Body of pancreas (tissue), 4 donors: ENCODE data around the gene DDX39A. TPM values are rescaled to one million over a fixed set of nuclear protein-coding genes. Genes with fewer than 3 reads are reported as not detected.

Source experiments
- ATAC-seq: fragments of 150-250 bp; one replicate; pipeline ENCODE4 v1.9.1; 2016
- DNase-seq, 4 donors: peaks; one replicate each; pipeline ENCODE4 v3.0.0-alpha.2; 2019
- H3K27ac ChIP-seq, 4 donors: fragments of 200-600 bp; sonication (generic); 1 replicate in 3 of 4; 2 replicates in 1 of 4; pipeline versions ENCODE4 v1.5.1 to v1.6.1; 2016 to 2019; ENCODE audit warnings: mild to moderate bottlenecking in 1 of 4, mixed read lengths in 1 of 4, moderate library complexity in 1 of 4
- H3K27me3 ChIP-seq, 2 donors: fragments of 200-600 bp; sonication (generic); one replicate each; pipeline ENCODE4 v1.6.0; 2016; ENCODE audit warnings: mild to moderate bottlenecking in 1 of 2
- H3K36me3 ChIP-seq, 2 donors: fragments of 200-600 bp; sonication (generic); replicated peaks in 1 of 2; 2 replicates each; pipeline ENCODE4 v1.5.1; 2016; ENCODE audit warnings: low read depth in 2 of 2; ENCODE audit not compliant: insufficient read depth in 1 of 2
- H3K4me1 ChIP-seq: fragments of 200-600 bp; sonication (generic); one replicate; pipeline ENCODE4 v1.6.0; 2016
- H3K4me3 ChIP-seq, 2 donors: fragments of 200-600 bp; sonication (generic); 1 replicate in 1 of 2; 2 replicates in 1 of 2; pipeline ENCODE4 v1.5.1; 2016 to 2019
- H3K9me3 ChIP-seq, 3 donors: fragments of 200-600 bp; sonication (generic); 1 replicate in 2 of 3; 2 replicates in 1 of 3; pipeline ENCODE4 v1.5.1; 2016
- POLR2A ChIP-seq, 3 donors: fragments of 450-650 bp; IDR thresholded peaks; one replicate each; pipeline ENCODE4 v1.6.1; 2016; ENCODE audit warnings: antibody characterized with exemption in 3 of 3, mild to moderate bottlenecking in 2 of 3
- WGBS, 2 donors: methylation state at CpG; one replicate each; pipeline ENCODE4 v1.1.5; 2017; 5-methylcytosine and 5-hydroxymethylcytosine counted together
- intact Hi-C: fragments of 100-400 bp; cut with DNase I; formaldehyde crosslinking; loops from one replicate; pipeline ENCODE4 v1.15.1; 2023
- total RNA-seq, 2 donors: library from RNA; depleted of rRNA; stranded (reverse); fragments of >200 nt; gene quantifications; one replicate each; pipeline ENCODE4 v1.1.0, GENCODE V29; 2016
- TF ChIP-seq, protein P1 (sequence below), 7 experiments: fragments of 450-650 bp in 4 of 7; fragments of 200-600 bp in 3 of 7; sonication (generic) in 3 of 7; IDR thresholded peaks; one replicate each; pipeline ENCODE4 v1.5.1; 2016 to 2019; ENCODE audit warnings: antibody characterized with exemption in 7 of 7

The DDX39A gene
- total RNA-seq, 2 donors from 2014 or later = 32.4 to 86.7 TPM

- Histone ChIP-seq H3K4me3 (no peak overlapping the region), H3K36me3 (no peaks in the 10 kb centered on the region), H3K27me3 (no peaks in the 10 kb centered on the region), H3K4me1 (peaks cover 32% of the 10 kb centered on the region), H3K9me3 (no peaks in the 10 kb centered on the region), H3K27ac (no peak overlapping the region)
- TF ChIP-seq, protein P1, sequence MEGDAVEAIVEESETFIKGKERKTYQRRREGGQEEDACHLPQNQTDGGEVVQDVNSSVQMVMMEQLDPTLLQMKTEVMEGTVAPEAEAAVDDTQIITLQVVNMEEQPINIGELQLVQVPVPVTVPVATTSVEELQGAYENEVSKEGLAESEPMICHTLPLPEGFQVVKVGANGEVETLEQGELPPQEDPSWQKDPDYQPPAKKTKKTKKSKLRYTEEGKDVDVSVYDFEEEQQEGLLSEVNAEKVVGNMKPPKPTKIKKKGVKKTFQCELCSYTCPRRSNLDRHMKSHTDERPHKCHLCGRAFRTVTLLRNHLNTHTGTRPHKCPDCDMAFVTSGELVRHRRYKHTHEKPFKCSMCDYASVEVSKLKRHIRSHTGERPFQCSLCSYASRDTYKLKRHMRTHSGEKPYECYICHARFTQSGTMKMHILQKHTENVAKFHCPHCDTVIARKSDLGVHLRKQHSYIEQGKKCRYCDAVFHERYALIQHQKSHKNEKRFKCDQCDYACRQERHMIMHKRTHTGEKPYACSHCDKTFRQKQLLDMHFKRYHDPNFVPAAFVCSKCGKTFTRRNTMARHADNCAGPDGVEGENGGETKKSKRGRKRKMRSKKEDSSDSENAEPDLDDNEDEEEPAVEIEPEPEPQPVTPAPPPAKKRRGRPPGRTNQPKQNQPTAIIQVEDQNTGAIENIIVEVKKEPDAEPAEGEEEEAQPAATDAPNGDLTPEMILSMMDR (IDR thresholded peaks at IDR 0.05) = no peak
- no peak for TF ChIP-seq POLR2A (IDR thresholded peaks at IDR 0.05)
- ATAC-seq (no peak), DNase-seq (no peak)
- whole genome bisulfite sequencing, 2 donors = 65 to 70% methylated on average over 3 of the region's 3 CpGs
- intact Hi-C loops = no loop called here
Observed at GRCh38 chr19:14430712-14431111, 11.6 kb upstream of the DDX39A start.

- intact Hi-C loops = no loop called here
- ATAC-seq (no peak), DNase-seq (no peak)
- H3K9me3 ChIP-seq = no peaks in the 10 kb centered on the region
- H3K36me3 ChIP-seq = no peaks in the 10 kb centered on the region
- H3K27ac ChIP-seq = no peak overlapping the region
- H3K4me1 ChIP-seq = peaks cover 18% of the 10 kb centered on the region
- TF ChIP-seq, protein P1 (IDR thresholded peaks at IDR 0.05) = no peak
- TF ChIP-seq POLR2A (IDR thresholded peaks at IDR 0.05) = no peak
- 50 to 56% methylated on average over 4 of the region's 4 CpGs for WGBS, 2 donors
- no peaks in the 10 kb centered on the region for H3K27me3 ChIP-seq
- H3K4me3 ChIP-seq = no peak overlapping the region
Observed at GRCh38 chr19:14428882-14429416, 9.8 kb upstream of the DDX39A start.

GRCh38 chr19:14427461-14427860 is 8.3 kb upstream of the DDX39A start:
- no peak for TF ChIP-seq POLR2A (IDR thresholded peaks at IDR 0.05)
- TF ChIP-seq, protein P1 (IDR thresholded peaks at IDR 0.05) = no peak
- ATAC-seq (no peak), DNase-seq (no peak)
- intact Hi-C loops = no loop called here
- Histone ChIP-seq H3K27me3 (no peaks in the 10 kb centered on the region), H3K9me3 (no peaks in the 10 kb centered on the region), H3K4me1 (peaks cover 10% of the 10 kb centered on the region), H3K4me3 (no peak overlapping the region), H3K36me3 (no peaks in the 10 kb centered on the region), H3K27ac (no peak overlapping the region)
- WGBS, 2 donors = 58 to 66% methylated on average over 2 of the region's 2 CpGs

GRCh38 chr19:14425696-14426138 is 6.6 kb upstream of the DDX39A start:
- TF ChIP-seq POLR2A (IDR thresholded peaks at IDR 0.05) = no peak
- TF ChIP-seq, protein P1 (IDR thresholded peaks at IDR 0.05) = no peak
- WGBS, 2 donors = 67% methylated on average over 7 of the region's 7 CpGs
- Histone ChIP-seq H3K9me3 (no peaks in the 10 kb centered on the region), H3K36me3 (no peaks in the 10 kb centered on the region), H3K4me3 (no peak overlapping the region), H3K4me1 (no peaks in the 10 kb centered on the region), H3K27ac (no peak overlapping the region), H3K27me3 (no peaks in the 10 kb centered on the region)
- intact Hi-C loops = no loop called here
- ATAC-seq (no peak), DNase-seq (no peak)

DNA sequence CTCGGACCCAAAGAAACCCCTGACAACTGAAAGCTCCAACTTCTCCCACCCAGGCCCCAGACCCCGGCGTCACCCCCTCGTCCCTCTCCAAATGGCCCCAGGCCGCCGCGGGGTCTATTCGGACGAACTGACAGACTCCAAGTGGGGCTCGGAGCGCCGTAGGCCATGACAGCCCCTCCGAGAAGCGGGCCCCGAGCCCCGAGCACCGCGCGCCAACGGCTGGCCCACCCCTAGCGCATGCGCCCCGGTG is 360 bp downstream of the DDX39A start:
- intact Hi-C loops = no loop called here
- no peaks in the 10 kb centered on the region for H3K27me3 ChIP-seq
- DNase-seq (no peak), ATAC-seq (no peak)
- 0% methylated on average over 6 to 20 of the region's 23 CpGs for WGBS, 2 donors
- peaks cover 25% of the 10 kb centered on the region for H3K4me1 ChIP-seq
- no peaks in the 10 kb centered on the region for H3K36me3 ChIP-seq
- no peak for TF ChIP-seq POLR2A (IDR thresholded peaks at IDR 0.05)
- TF ChIP-seq, protein P1 (IDR thresholded peaks at IDR 0.05) = no peak
- H3K9me3 ChIP-seq = no peaks in the 10 kb centered on the region
- peak overlapping the region; percentile 67 to 93 (median 80) for H3K27ac ChIP-seq
- peak overlapping the region; percentile 61 to 94 for H3K4me3 ChIP-seq
